ENCODE results near the gene KRTAP9-7.

- no peak for TF ChIP-seq SIN3A (IDR thresholded peaks at IDR 0.05; ENCODE audit: borderline replicate concordance, insufficient read depth, low read depth, low read length)
- TF ChIP-seq, protein P1, sequence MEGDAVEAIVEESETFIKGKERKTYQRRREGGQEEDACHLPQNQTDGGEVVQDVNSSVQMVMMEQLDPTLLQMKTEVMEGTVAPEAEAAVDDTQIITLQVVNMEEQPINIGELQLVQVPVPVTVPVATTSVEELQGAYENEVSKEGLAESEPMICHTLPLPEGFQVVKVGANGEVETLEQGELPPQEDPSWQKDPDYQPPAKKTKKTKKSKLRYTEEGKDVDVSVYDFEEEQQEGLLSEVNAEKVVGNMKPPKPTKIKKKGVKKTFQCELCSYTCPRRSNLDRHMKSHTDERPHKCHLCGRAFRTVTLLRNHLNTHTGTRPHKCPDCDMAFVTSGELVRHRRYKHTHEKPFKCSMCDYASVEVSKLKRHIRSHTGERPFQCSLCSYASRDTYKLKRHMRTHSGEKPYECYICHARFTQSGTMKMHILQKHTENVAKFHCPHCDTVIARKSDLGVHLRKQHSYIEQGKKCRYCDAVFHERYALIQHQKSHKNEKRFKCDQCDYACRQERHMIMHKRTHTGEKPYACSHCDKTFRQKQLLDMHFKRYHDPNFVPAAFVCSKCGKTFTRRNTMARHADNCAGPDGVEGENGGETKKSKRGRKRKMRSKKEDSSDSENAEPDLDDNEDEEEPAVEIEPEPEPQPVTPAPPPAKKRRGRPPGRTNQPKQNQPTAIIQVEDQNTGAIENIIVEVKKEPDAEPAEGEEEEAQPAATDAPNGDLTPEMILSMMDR (IDR thresholded peaks at IDR 0.05): no peak
Measured at GRCh38 chr17:41294016-41294415, 18.5 kb downstream of the KRTAP9-7 start.
